Endothelial cell of umbilical vein (primary cell): ENCODE measurements around the gene RPL36AL. TPM values are rescaled to one million over a fixed set of nuclear protein-coding genes. Genes with fewer than 3 reads are reported as not detected.

Experiments
- Bru-seq: library from RNA; stranded (reverse); fragments of 400-500 nt; gene quantifications from one replicate; lab custom pipeline; 2021; lab: Mats Ljungman, UMichigan
- BruChase-seq, 2 experiments: library from RNA; stranded (reverse); fragments of 400-500 nt; gene quantifications; one replicate each; lab custom pipeline; 2021; lab: Mats Ljungman, UMichigan
- BruUV-seq: library from RNA; stranded (reverse); fragments of 400-500 nt; replicated peaks from 2 replicates; lab custom pipeline; 2021; lab: Mats Ljungman, UMichigan
- CTCF ChIA-PET: fragments of 300-600, 350-600 bp; sonication (Branson Sonifier 250); formaldehyde crosslinking; loops from one replicate; lab custom pipeline; 2021; ENCODE audit warnings: antibody characterized with exemption, inconsistent platforms; lab: Charles Lee
- POLR2A ChIA-PET: fragments of 300-600, 350-600 bp; sonication (Branson Sonifier 250); formaldehyde crosslinking; loops from one replicate; lab custom pipeline; 2021; ENCODE audit warnings: antibody characterized with exemption, inconsistent platforms; lab: Charles Lee
- DNase-seq: peaks from one replicate; pipeline ENCODE4 v3.0.0-alpha.2; 2011; ENCODE audit warnings: low read depth, low spot score
- FAIRE-seq: peaks from 2 replicates; lab custom pipeline; 2011; peaks lifted over from hg19 to GRCh38; lab: Jason Lieb, UNC
- H2AFZ ChIP-seq: 2 replicates; pipeline ENCODE4 v1.6.0; 2012; ENCODE audit warnings: low read depth, low read length, control low read depth, inconsistent platforms
- H3K27ac ChIP-seq: 2 replicates; pipeline ENCODE4 v1.5.1; 2011; ENCODE audit warnings: low read depth, mild to moderate bottlenecking, control low read depth, low read length, moderate library complexity; ENCODE audit not compliant: insufficient read depth
- H3K27me3 ChIP-seq, 2 experiments: 2 replicates each; pipeline versions ENCODE4 v1.6.0 to v1.6.1; 2011; ENCODE audit warnings: low read length in 2 of 2, mixed read lengths in 1 of 2; ENCODE audit not compliant: control insufficient read depth in 2 of 2, insufficient read depth in 2 of 2
- H3K36me3 ChIP-seq, 2 experiments: 2 replicates in 1 of 2; 3 replicates in 1 of 2; pipeline ENCODE4 v1.5.1; 2011; ENCODE audit warnings: low read length in 2 of 2, mild to moderate bottlenecking in 1 of 2, moderate library complexity in 1 of 2; ENCODE audit not compliant: control insufficient read depth in 2 of 2, insufficient read depth in 2 of 2; ENCODE audit errors: extremely low read depth in 1 of 2
- H3K4me1 ChIP-seq: 3 replicates; pipeline ENCODE4 v1.5.1; 2011; ENCODE audit warnings: mild to moderate bottlenecking, low read length; ENCODE audit not compliant: control insufficient read depth, insufficient read depth; ENCODE audit errors: extremely low read depth
- H3K4me2 ChIP-seq: 2 replicates; pipeline ENCODE4 v1.6.1; 2011; ENCODE audit warnings: low read length, control low read depth, mixed read lengths; ENCODE audit not compliant: insufficient read depth
- H3K4me3 ChIP-seq, 3 experiments: fragments of 200-600 bp in 1 of 3; sonication (generic), shearing (Covaris generic) in 1 of 3; replicated peaks in 1 of 3; 2 replicates each; pipeline ENCODE4 v1.5.1; 2011 to 2016; ENCODE audit warnings: control low read depth in 3 of 3, low read length in 3 of 3, mild to moderate bottlenecking in 2 of 3, inconsistent platforms in 1 of 3, low read depth in 1 of 3, moderate library complexity in 1 of 3; ENCODE audit not compliant: insufficient read depth in 1 of 3
- H3K79me2 ChIP-seq: 2 replicates; pipeline ENCODE4 v1.6.0; 2012; ENCODE audit warnings: low read length, inconsistent platforms; ENCODE audit not compliant: control insufficient read depth, insufficient read depth
- H3K9ac ChIP-seq: replicated peaks from 2 replicates; pipeline ENCODE3; 2011; ENCODE audit warnings: low read length, control low read depth; ENCODE audit not compliant: insufficient read depth; ENCODE audit errors: extremely low read depth
- H3K9me1 ChIP-seq: replicated peaks from 3 replicates; pipeline ENCODE4 v1.6.0; 2011; ENCODE audit warnings: mild to moderate bottlenecking, low read length; ENCODE audit not compliant: control insufficient read depth, insufficient read depth; ENCODE audit errors: extremely low read depth
- H3K9me3 ChIP-seq: replicated peaks from 2 replicates; pipeline ENCODE4 v1.5.1; 2012; ENCODE audit warnings: low read length, inconsistent platforms; ENCODE audit not compliant: control insufficient read depth, insufficient read depth
- H4K20me1 ChIP-seq: replicated peaks from 2 replicates; pipeline ENCODE3; 2011; ENCODE audit warnings: mild to moderate bottlenecking, low read length; ENCODE audit not compliant: control insufficient read depth, insufficient read depth; ENCODE audit errors: extremely low read depth
- CTCF ChIP-seq, 2 donors: IDR thresholded peaks; 1 replicate in 1 of 2; 2 replicates in 1 of 2; pipeline ENCODE4 v1.5.1; 2011; ENCODE audit warnings: low read length in 2 of 2, mild to moderate bottlenecking in 2 of 2, moderate library complexity in 2 of 2, control low read depth in 1 of 2, inconsistent platforms in 1 of 2, low read depth in 1 of 2; ENCODE audit not compliant: insufficient read depth in 1 of 2; ENCODE audit errors: extremely low read depth in 1 of 2
- EZH2 ChIP-seq: IDR thresholded peaks from 2 replicates; pipeline ENCODE4 v1.6.1; 2012; ENCODE audit warnings: borderline replicate concordance, low read depth, mild to moderate bottlenecking, moderate library complexity, low read length, inconsistent platforms; ENCODE audit not compliant: severe bottlenecking
- FOS ChIP-seq: IDR thresholded peaks from 2 replicates; pipeline ENCODE4 v1.6.1; 2011; ENCODE audit warnings: mild to moderate bottlenecking, low read length, moderate library complexity, borderline replicate concordance; ENCODE audit not compliant: insufficient read depth
- GATA2 ChIP-seq: IDR thresholded peaks from 2 replicates; pipeline ENCODE4 v1.7.0; 2011; ENCODE audit warnings: low read depth, mild to moderate bottlenecking, moderate library complexity, mixed read lengths, low read length; ENCODE audit not compliant: insufficient read length, insufficient read depth
- JUN ChIP-seq: IDR thresholded peaks from 2 replicates; pipeline ENCODE4 v1.6.1; 2011; ENCODE audit warnings: borderline replicate concordance, low read depth; ENCODE audit not compliant: insufficient read length, insufficient read depth
- MAX ChIP-seq: IDR thresholded peaks from 2 replicates; pipeline ENCODE4 v1.6.1; 2011; ENCODE audit not compliant: insufficient read depth, insufficient read length
- MYC ChIP-seq: IDR thresholded peaks from one replicate; pipeline ENCODE4 v1.6.1; 2011; ENCODE audit warnings: mild to moderate bottlenecking, low read depth, low read length
- POLR2A ChIP-seq: IDR thresholded peaks from 2 replicates; pipeline ENCODE4 v1.6.1; 2012; ENCODE audit warnings: low read depth, mild to moderate bottlenecking, control low read depth, low read length
- POLR2AphosphoS5 ChIP-seq: IDR thresholded peaks from 2 replicates; pipeline ENCODE4 v1.6.1; 2012; ENCODE audit warnings: low read depth, mild to moderate bottlenecking, control low read depth, low read length, moderate library complexity; ENCODE audit not compliant: insufficient read depth
- dilution Hi-C: fragments of 300-500 bp; cut with MboI; formaldehyde crosslinking; loops from one replicate; pipeline ENCODE4 v1.15.0; 2019; ENCODE audit warnings: low sequenced_read_pairs; ENCODE audit not compliant: extremely low pct_ligation_motif_present
- intact Hi-C: fragments of 100-400 bp; cut with micrococcal nuclease; formaldehyde crosslinking; loops from one replicate; pipeline ENCODE4 v1.10.0; 2022
- long read RNA-seq: library from polyadenylated mRNA; stranded (forward); transcript quantifications from one replicate; pipeline ENCODE4 v2.0.0, GENCODE V29; 2021
- polyA minus RNA-seq, 3 experiments: library from RNA; depleted of rRNA, polyadenylated mRNA; stranded (reverse); fragments of >200 nt; gene quantifications; 1 replicate in 1 of 3; 2 replicates in 2 of 3; pipeline ENCODE4 v1.2.3, GENCODE V29; 2011
- polyA plus RNA-seq, 4 experiments: library from polyadenylated mRNA; depleted of rRNA in 3 of 4; stranded (reverse) in 3 of 4; unstranded in 1 of 4; fragments of >200 nt; gene quantifications; 2 replicates each; pipeline versions ENCODE4 v1.2.1 to v1.2.3, GENCODE V29; 2011 to 2012; ENCODE audit warnings: missing spikeins in 1 of 4
- total RNA-seq: library from RNA; stranded (reverse); gene quantifications from 2 replicates; pipeline ENCODE4 v1.2.3, GENCODE V29; 2021

RPL36AL gene
- 251 and 260 TPM in 2 replicates for total RNA-seq
- 116 and 174 TPM in 2 replicates for polyA plus RNA-seq
- polyA plus RNA-seq (2011; cell fraction: cytosol; rRNA removed) = 257 and 274 TPM in 2 replicates
- polyA plus RNA-seq (2011; cell fraction: nucleus; rRNA removed) = 78.3 and 111 TPM in 2 replicates
- polyA plus RNA-seq (2012) = 427 and 571 TPM in 2 replicates
- 58.1 and 72.5 TPM in 2 replicates for polyA minus RNA-seq
- polyA minus RNA-seq (2011; cell fraction: cytosol; rRNA and poly(A)+ RNA removed) = 48.3 TPM
- polyA minus RNA-seq (2011; cell fraction: nucleus; rRNA and poly(A)+ RNA removed) = 11.5 and 16.9 TPM in 2 replicates
- Bru-seq, nascent RNA = percentile 99 among the genes with signal in this experiment
- percentile 99 among the genes with signal in this experiment for BruChase-seq, experiment 1, labeled RNA remaining after a 6-hour chase
- BruChase-seq, experiment 2, labeled RNA remaining after a 2-hour chase = percentile 99 among the genes with signal in this experiment
- long read RNA-seq, transcript RPL36AL-201 (2 exons, 746 nt) = major isoform, 1,709 of 1,772 reads
- long read RNA-seq, partial matches to known transcripts = 55 of 1,772 reads
- long read RNA-seq, other reads (novel, unspliced or antisense) = 8 of 1,772 reads

- TF ChIP-seq GATA2 = peak; percentile 9
- no peak for TF ChIP-seq FOS
- TF ChIP-seq POLR2A = peak; percentile 94
- no peak for TF ChIP-seq EZH2
- peak; percentile 94 for TF ChIP-seq POLR2AphosphoS5
- no peak for TF ChIP-seq JUN
- TF ChIP-seq MYC = no peak
- peak; percentile 8 to 51 for TF ChIP-seq CTCF (IDR thresholded peaks at IDR 0.05; ENCODE audit: extremely low read depth in 1 of 2, insufficient read depth in 1 of 2, low read depth in 1 of 2, low read length in 2 of 2)
- no peak for TF ChIP-seq MAX
- Histone ChIP-seq H3K27me3 (no peaks in the 10 kb centered on the region), H3K4me3 (peak within 1 kb of the TSS; percentile 59 to 95 (median 83)), H3K4me2 (peak within 1 kb of the TSS; percentile 88), H3K79me2 (peaks cover 75% of the 10 kb centered on the region), H3K4me1 (peaks cover 40% of the 10 kb centered on the region), H3K36me3 (peaks cover 0 to 3% of the 10 kb centered on the region in 2 experiments), H3K9me3 (no peaks in the 10 kb centered on the region), H3K27ac (peak within 1 kb of the TSS; percentile 85), H4K20me1 (no peaks in the 10 kb centered on the region), H2AFZ (peak within 1 kb of the TSS; percentile 81), H3K9ac (peak within 1 kb of the TSS; percentile 90), H3K9me1 (no peaks in the 10 kb centered on the region)
- ChIA-PET CTCF (interaction anchor here (0.6 to 6.4 kb wide), 13 partner anchors 10 to 1650 kb away, joined by 3 to 80 read pairs (median 4); partner anchors contain the start of genes DNAAF2, KLHDC2, LRR1 and NEMF), POLR2A (interaction anchor here (0.7 to 2.5 kb wide), 9 partner anchors 9 to 149 kb away, joined by 3 to 15 read pairs (median 5); partner anchors contain the start of genes LRR1 and RPS29)
- no TSS peak for BruUV-seq
- peak; percentile 94 for FAIRE-seq
- intact Hi-C loops (loop anchor here (1.0 to 10.0 kb wide), 4 partner anchors 14 to 614 kb away; partner anchors contain the start of genes RPS29 and SOS2), dilution Hi-C loops (no loop called here)
- DNase-seq = peak; percentile 99
Measured at GRCh38 chr14:49620182-49621113, at the start of gene RPL36AL, which contains the start of gene MGAT2. TSS of gene RPL36AL (minus strand) at chr14:49620626. CDS start at chr14:49619104, 1,522 bp downstream. TSS of gene MGAT2 (plus strand) at chr14:49620799. CDS start at chr14:49621269, 470 bp downstream.
